ENCODE data around the gene RNASEL.
"Not testable (repeated sequence)": the region's sequence is repeated elsewhere in the genome, so short reads cannot be mapped to it uniquely, and the experiment has no call there.

Gene RNASEL

DNA sequence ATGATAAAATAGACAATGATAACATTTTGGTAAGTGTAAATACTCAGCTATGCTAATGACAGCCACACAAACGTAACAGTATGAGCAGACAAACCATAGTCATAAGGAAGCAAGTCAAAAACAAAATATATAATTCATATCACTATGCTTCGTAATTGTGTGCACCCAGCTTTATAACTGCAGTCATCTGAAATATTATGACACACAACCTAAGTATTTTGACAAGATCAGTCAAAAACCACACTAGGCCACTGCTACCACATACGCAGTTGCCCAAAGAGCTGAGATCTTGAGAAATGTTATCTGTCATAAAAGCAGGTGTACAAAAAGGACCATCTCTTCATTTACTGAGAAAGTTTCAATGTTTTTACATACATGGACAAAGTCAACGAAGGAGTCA lies 26.0 kb downstream of the RNASEL start:
- no peak for DNase-seq (ENCODE audit: low read depth, low spot score)

DNA sequence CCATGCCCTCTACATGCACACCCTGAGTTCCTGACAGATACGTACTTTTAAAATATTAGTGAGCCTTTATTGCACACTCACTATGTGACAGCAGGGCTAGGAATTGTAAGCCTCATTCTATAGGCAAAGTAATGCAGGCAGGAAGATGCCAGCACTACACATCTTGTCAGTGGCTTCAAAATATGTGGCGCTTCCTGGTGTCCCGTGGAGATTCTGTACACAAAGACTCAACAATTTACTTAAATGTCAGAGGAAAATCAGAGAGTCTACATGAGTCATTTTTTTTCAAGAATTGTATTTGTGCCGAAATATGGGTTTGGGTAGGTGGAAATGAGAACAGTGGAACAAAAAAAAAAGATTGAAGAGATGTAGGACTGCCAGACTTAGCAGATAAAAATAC lies 27.6 kb downstream of the RNASEL start:
- DNase-seq (ENCODE audit: low read depth, low spot score), result no peak

DNA sequence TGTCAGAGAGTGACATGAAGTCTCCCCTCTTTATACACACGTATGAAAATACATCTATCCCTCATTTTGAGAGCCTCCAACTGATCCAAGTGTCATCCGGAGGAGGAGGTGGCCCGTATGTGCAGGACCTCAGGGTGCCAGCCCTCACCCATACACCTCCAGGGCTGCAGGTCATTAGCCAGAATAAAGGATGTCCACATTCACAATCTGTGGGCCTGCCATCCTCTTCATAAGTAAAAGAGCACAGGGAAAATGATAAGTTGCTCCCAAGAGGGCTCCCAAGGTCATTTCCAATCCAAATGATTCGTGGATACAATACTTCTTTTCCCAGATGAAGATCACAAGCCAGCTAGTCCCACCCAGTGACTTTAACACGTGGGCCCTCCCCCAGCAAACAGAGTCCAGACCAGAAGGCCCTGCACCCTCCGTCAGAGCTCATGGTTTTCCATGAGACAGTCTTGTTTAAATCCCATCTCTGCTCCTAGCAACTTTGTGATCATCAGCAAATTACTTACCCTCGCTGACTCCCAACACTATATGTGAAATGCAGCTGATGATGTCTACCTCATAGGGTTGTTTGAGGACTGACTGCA lies 28.6 kb downstream of the RNASEL start:
- no peak for DNase-seq (ENCODE audit: low read depth, low spot score)

DNA sequence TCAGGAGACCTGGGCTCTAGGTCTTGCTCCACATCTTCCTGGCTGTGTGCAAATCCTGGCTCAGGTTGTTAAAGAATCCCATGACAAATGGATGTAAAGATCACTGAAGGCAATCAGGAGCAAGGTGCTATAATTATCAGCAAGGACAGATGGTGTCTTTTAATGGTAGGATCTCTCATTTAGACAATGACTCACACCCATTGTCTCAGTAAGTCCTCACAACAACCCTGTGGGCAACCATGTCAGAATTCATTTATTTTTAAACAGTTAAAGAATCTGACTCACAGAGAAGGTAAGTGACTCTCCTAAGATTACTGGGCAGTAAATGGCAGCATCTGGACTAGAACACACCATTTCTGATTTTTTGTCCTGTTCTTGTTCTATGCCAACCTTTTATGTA lies 32.8 kb downstream of the RNASEL start:
- no peak for DNase-seq (ENCODE audit: low read depth, low spot score)

DNA sequence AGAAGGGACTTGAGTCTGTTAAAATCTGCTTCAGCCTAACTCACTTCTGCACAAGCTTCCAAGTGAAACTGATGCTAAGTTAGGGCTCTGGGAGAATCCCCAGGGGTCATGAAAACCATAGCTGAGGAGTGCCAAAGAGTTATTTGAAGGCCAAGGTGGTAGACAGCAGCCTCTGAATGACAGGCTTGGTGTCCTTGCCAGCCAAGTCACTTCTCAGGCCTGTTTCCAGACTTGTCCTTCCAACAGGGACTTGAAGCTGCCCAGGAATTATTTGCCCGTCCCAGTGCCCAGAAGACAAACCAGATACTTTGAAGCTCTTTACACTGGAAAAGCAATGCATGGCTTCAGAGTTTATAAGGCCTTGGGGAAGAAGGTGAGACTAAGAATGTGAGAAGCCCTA lies 33.6 kb downstream of the RNASEL start:
- DNase-seq (ENCODE audit: low read depth, low spot score), result no peak

DNA sequence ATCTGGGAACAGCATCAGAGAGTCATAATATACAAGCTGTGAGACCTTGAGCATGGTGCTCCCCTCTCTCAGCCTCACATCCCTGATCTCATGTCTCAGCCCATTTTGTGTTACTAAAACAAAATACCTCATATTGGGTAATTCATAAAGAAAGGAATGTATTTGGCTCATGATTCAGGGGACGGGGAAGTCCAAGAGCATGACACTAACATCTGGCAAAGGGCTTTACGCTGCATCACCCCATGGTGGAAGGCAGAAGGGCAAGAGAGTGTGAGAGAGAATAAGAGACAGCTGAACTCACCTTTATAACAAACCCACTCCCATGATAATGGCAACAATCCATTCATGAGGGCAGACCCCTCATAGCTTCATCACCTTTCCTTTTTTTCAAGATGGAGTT lies 36.5 kb downstream of the RNASEL start:
- DNase-seq (ENCODE audit: low read depth, low spot score), result no peak

DNA sequence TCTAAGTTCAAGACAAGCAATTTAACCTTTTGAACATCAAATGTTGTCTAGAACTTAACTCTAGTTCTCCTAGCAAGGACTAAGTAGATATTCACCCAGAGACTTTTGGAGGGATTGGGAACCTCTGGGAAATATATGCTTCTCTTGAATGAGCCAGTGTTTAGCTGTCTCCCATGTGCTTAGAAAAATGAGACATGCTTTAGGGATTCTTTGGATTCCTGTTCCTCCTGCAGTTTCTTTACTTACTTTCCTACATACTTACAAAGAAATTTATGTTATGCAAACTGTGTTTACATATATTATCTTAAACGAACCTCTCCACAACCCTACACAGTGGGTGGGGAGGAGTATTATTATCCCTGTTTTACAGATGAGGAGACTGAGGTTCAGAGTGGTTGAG lies 39.2 kb downstream of the RNASEL start:
- no peak for DNase-seq (ENCODE audit: low read depth, low spot score)

DNA sequence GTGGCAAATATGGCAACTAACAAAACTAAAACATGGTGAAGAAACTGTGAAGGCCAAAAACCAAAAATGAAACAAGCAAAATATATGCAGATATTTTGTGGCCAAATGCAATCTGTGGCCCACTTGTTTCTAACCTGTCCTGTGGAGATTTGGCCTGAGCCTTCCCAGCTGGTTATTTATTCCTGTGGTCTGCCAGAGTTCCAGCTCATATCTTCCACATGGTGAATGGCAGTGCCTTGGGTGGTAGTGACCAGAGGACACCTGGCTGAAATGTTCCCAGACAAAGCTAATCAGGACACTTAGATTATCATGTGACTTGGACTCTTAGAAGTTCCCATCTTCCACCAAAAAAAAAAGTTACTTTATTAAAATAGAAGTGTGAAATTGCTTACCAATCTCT lies 39.7 kb downstream of the RNASEL start:
- no peak for DNase-seq (ENCODE audit: low read depth, low spot score)

DNA sequence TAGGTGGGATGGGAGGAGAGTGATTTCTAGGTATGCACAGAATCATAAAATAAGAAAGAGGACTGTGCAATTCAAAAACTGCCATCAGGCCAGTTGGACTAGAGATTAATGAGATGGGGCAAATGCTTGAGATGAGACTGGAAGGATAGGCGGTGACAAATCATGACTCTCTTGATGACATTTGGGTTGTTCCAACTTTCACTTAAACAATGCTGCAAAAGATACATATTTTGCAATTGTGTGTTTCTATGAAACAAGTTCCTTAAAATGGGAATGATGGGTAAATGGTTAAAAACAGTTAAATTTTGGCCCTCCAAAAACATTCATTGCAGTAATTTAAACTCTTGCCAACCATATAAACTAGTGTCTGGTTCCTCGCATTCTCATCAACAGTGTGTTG lies 55.2 kb downstream of the RNASEL start:
- DNase-seq (ENCODE audit: low read depth, low spot score), result no peak

DNA sequence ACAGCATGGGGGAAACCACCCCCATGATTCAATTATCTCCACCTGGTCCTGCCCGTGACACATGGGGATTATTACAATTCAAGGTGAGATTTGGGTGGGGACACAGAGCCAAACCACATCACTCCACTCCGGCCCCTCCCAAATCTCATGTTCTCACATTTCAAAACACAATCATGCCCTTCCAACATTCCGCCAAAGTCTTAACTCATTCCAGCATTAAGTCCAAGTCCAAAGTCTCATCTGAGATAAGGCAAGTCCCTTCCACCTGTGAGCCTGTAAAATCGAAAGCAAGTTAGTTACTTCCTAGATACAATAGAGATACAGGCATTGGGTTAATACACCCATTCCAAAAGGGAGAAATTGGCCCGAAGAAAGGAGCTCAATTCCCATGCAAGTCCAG lies 60.9 kb downstream of the RNASEL start:
- DNase-seq (ENCODE audit: low read depth, low spot score), result not testable (repeated sequence)

DNA sequence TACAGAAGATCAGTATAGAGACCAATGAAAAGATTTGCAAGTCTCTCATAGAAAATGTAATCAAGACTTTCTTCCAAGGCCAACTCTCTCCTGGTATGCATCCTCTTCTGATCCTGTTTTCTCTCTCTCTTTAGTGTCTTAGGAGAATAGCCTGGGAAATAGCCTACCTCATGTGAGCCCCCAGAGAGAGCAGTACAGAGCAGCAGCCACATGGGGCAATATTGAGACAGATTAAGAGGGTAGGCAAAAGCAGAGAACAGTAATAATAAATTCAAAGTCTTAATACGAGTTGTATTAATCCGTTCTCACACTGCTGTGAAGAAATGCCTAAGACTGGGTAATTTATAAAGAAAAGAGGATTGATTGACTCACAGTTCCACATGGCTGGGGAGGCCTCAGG lies 61.4 kb downstream of the RNASEL start:
- DNase-seq (ENCODE audit: low read depth, low spot score), result no peak

DNA sequence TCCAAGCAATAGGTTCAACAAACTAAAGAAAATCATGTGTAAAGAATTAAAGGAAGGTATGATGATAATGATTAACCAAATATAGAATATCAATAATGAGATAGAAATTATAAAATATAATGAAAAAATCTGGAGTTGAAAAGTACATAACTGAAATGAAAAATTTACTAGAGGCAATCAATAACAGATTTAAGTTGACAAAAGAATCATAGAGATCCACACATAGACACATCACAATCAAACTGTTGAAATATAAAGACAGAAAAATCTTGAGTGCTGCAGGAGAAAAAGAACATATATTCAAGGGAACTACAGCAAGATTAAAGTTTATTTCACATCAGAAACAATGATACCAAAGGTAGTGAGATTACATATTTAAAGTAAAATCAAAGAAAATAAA lies 63.7 kb downstream of the RNASEL start:
- no peak for DNase-seq (ENCODE audit: low read depth, low spot score)

Data from iPS DF 19.7 (cell line).